Measurements from ENCODE around the gene ABLIM1. TPM values are rescaled to one million over a fixed set of nuclear protein-coding genes. Genes with fewer than 3 reads are reported as not detected.

ABLIM1 gene
- total RNA-seq, 1 donor from 2014 or later: 76.9 TPM

GRCh38 chr10:114519756-114520293, 138.2 kb downstream of the ABLIM1 start:
- CTCF ChIA-PET: interaction anchor here (1.0 to 4.8 kb wide), 3 partner anchors 20 to 302 kb away, joined by 3 to 22 read pairs (median 4); partner anchors contain the start of gene FHIP2A
- Mint-ChIP-seq H3K9me3 (no peaks in the 10 kb centered on the region), H3K36me3 (ENCODE audit: low read depth) (peaks cover 36% of the 10 kb centered on the region), H3K4me1 (peaks cover 96% of the 10 kb centered on the region), H3K27ac (no peak overlapping the region), H3K4me3 (no peak overlapping the region), H3K27me3 (no peaks in the 10 kb centered on the region)
- ATAC-seq (ENCODE audit: low read depth): no peak
- no peak for DNase-seq
- TF ChIP-seq, protein P1, sequence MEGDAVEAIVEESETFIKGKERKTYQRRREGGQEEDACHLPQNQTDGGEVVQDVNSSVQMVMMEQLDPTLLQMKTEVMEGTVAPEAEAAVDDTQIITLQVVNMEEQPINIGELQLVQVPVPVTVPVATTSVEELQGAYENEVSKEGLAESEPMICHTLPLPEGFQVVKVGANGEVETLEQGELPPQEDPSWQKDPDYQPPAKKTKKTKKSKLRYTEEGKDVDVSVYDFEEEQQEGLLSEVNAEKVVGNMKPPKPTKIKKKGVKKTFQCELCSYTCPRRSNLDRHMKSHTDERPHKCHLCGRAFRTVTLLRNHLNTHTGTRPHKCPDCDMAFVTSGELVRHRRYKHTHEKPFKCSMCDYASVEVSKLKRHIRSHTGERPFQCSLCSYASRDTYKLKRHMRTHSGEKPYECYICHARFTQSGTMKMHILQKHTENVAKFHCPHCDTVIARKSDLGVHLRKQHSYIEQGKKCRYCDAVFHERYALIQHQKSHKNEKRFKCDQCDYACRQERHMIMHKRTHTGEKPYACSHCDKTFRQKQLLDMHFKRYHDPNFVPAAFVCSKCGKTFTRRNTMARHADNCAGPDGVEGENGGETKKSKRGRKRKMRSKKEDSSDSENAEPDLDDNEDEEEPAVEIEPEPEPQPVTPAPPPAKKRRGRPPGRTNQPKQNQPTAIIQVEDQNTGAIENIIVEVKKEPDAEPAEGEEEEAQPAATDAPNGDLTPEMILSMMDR (IDR thresholded peaks at IDR 0.05): no peak
- POLR2A ChIA-PET: interaction anchor here (0.6 kb wide), 1 partner anchor 170 kb away, joined by 7 read pairs; no protein-coding TSS in a partner anchor
- intact Hi-C loops (cut with micrococcal nuclease): loop anchor here (10.0 kb wide), 1 partner anchor 345 kb away; the partner anchor contains the start of genes CCDC186 and TDRD1

- ATAC-seq (ENCODE audit: low read depth): no peak
- ChIA-PET POLR2A (interaction anchor here (0.6 to 4.9 kb wide), 5 partner anchors 8 to 170 kb away, joined by 3 to 32 read pairs (median 7); no protein-coding TSS in a partner anchor), CTCF (interaction anchor here (0.8 to 4.8 kb wide), 3 partner anchors 31 to 303 kb away, joined by 4 to 22 read pairs (median 4); partner anchors contain the start of gene FHIP2A)
- H3K36me3 Mint-ChIP-seq (ENCODE audit: low read depth): peaks cover 36% of the 10 kb centered on the region
- H3K4me1 Mint-ChIP-seq: peaks cover 95% of the 10 kb centered on the region
- no peak overlapping the region for H3K4me3 Mint-ChIP-seq
- no peaks in the 10 kb centered on the region for H3K9me3 Mint-ChIP-seq
- intact Hi-C loops (cut with micrococcal nuclease): no loop called here
- no peak for DNase-seq
- H3K27ac Mint-ChIP-seq: no peak overlapping the region
- H3K27me3 Mint-ChIP-seq: no peaks in the 10 kb centered on the region
- TF ChIP-seq, protein P1 (IDR thresholded peaks at IDR 0.05): no peak
Observed at GRCh38 chr10:114519306-114519669, 138.8 kb downstream of the ABLIM1 start.

GRCh38 chr10:114518401-114519305, 139.4 kb downstream of the ABLIM1 start:
- H3K4me1 Mint-ChIP-seq: peaks cover 93% of the 10 kb centered on the region
- TF ChIP-seq, protein P1 (IDR thresholded peaks at IDR 0.05): no peak
- ATAC-seq (ENCODE audit: low read depth): no peak
- no peak overlapping the region for H3K4me3 Mint-ChIP-seq
- no peaks in the 10 kb centered on the region for H3K9me3 Mint-ChIP-seq
- H3K36me3 Mint-ChIP-seq (ENCODE audit: low read depth): peaks cover 38% of the 10 kb centered on the region
- no peak for DNase-seq
- ChIA-PET CTCF (interaction anchor here (0.8 to 4.8 kb wide), 5 partner anchors 16 to 47 kb away, joined by 3 to 22 read pairs (median 4); no protein-coding TSS in a partner anchor), POLR2A (interaction anchor here (0.5 to 4.9 kb wide), 5 partner anchors 8 to 329 kb away, joined by 3 to 32 read pairs (median 5); no protein-coding TSS in a partner anchor)
- peak overlapping the region; percentile 72 for H3K27ac Mint-ChIP-seq
- intact Hi-C loops (cut with micrococcal nuclease): no loop called here
- H3K27me3 Mint-ChIP-seq: no peaks in the 10 kb centered on the region

DNA sequence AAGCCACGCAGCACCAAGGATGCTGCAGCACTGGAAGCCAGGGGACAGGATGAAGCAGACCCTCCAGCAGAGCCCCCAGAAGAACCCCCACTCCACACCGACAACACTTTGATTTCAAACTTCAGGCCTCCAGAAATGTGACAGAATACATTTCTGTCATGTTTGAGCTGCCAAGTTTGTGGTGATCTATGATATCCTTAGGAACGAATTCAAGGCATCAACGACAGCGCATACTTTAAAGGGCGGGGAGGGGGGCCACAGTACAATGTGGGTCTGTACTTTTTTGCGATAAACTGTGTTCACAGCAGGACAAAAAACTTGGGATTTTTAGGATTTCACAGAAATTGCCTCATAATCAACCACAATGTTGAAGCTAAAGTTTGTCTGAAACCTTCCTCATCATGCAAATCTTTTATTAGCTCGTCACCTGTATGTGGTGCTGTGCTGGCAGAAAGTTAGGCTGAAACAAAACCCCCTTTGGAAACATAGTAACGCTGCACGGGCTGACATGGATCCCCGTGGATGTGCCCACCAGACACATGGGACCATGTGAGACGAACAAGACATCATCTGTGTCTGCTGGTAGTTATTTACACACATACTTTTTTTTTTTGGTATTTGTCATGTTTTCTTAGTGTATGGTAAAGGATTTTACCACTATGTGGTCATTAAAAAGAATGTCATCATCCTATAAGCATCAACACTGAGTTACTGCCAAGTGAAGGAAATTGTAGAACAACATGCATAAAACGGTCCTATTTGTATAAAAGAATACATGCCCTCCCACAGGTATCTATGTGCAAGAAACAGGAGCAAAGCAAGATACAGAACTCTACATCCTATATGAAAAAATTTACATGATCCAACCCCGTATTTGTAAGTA, 140.5 kb downstream of the ABLIM1 start:
- Mint-ChIP-seq H3K36me3 (ENCODE audit: low read depth) (peaks cover 43% of the 10 kb centered on the region), H3K27ac (peak overlapping the region; percentile 72), H3K9me3 (no peaks in the 10 kb centered on the region), H3K4me3 (no peak overlapping the region), H3K27me3 (no peaks in the 10 kb centered on the region), H3K4me1 (peaks cover 91% of the 10 kb centered on the region)
- no peak for DNase-seq
- no peak for ATAC-seq (ENCODE audit: low read depth)
- TF ChIP-seq, protein P1 (IDR thresholded peaks at IDR 0.05): no peak
- POLR2A ChIA-PET: interaction anchor here (1.0 to 4.9 kb wide), 4 partner anchors 9 to 27 kb away, joined by 3 to 32 read pairs (median 8); no protein-coding TSS in a partner anchor
- intact Hi-C loops (cut with micrococcal nuclease): no loop called here
- CTCF ChIA-PET: interaction anchor here (0.6 to 4.8 kb wide), 6 partner anchors 15 to 381 kb away, joined by 3 to 22 read pairs (median 4); no protein-coding TSS in a partner anchor
